ENCODE results near the gene REST. TPM values are rescaled to one million over a fixed set of nuclear protein-coding genes. Genes with fewer than 3 reads are reported as not detected.
"Not testable (repeated sequence)": the region's sequence is repeated elsewhere in the genome, so short reads cannot be mapped to it uniquely, and the experiment has no call there.

The REST gene, protein sequence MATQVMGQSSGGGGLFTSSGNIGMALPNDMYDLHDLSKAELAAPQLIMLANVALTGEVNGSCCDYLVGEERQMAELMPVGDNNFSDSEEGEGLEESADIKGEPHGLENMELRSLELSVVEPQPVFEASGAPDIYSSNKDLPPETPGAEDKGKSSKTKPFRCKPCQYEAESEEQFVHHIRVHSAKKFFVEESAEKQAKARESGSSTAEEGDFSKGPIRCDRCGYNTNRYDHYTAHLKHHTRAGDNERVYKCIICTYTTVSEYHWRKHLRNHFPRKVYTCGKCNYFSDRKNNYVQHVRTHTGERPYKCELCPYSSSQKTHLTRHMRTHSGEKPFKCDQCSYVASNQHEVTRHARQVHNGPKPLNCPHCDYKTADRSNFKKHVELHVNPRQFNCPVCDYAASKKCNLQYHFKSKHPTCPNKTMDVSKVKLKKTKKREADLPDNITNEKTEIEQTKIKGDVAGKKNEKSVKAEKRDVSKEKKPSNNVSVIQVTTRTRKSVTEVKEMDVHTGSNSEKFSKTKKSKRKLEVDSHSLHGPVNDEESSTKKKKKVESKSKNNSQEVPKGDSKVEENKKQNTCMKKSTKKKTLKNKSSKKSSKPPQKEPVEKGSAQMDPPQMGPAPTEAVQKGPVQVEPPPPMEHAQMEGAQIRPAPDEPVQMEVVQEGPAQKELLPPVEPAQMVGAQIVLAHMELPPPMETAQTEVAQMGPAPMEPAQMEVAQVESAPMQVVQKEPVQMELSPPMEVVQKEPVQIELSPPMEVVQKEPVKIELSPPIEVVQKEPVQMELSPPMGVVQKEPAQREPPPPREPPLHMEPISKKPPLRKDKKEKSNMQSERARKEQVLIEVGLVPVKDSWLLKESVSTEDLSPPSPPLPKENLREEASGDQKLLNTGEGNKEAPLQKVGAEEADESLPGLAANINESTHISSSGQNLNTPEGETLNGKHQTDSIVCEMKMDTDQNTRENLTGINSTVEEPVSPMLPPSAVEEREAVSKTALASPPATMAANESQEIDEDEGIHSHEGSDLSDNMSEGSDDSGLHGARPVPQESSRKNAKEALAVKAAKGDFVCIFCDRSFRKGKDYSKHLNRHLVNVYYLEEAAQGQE
- 19.4 and 21.2 TPM in 2 replicates for total RNA-seq (2014; rRNA removed; shearing (Covaris generic))
- 7.0 and 12.8 TPM in 2 replicates for polyA plus RNA-seq (2014; cell fraction: nucleus; rRNA removed)

DNA sequence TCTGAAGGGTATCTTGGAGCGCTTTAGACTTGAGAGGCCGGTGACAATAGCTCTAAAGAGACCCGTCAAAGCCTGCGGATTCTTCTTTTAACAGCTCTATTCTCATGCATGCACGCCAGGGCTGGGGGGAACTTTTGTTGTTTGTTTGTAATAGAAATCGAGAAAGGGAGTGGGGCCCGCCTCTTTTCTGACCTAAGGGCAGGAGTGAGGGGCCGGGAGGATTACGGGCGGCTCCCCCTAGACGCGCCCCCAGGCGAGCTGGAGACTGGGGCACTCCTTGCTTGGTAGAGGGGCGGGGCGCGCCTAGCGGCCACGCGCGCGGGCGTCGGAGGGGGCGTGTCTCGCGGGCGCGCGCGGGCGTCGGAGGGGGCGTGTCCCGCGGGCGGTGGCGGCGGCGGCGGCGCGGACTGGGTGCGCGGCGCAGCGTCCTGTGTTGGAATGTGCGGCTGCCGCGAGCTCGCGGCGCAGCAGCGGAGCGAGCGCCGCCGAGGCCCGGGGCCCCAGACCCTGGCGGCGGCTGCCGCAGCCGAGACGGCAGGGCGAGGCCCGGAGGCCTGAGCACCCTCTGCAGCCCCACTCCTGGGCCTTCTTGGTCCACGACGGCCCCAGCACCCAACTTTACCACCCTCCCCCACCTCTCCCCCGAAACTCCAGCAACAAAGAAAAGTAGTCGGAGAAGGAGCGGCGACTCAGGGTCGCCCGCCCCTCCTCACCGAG, at the start of gene REST:
Gene REST, plus strand, starts transcription at position 412 of the 717 bp plus-strand sequence. CDS start 2,739 bp downstream, outside the sequence.
- peak; percentile 45 for DNase-seq (ENCODE audit: extremely low read depth, low read depth)

DNA sequence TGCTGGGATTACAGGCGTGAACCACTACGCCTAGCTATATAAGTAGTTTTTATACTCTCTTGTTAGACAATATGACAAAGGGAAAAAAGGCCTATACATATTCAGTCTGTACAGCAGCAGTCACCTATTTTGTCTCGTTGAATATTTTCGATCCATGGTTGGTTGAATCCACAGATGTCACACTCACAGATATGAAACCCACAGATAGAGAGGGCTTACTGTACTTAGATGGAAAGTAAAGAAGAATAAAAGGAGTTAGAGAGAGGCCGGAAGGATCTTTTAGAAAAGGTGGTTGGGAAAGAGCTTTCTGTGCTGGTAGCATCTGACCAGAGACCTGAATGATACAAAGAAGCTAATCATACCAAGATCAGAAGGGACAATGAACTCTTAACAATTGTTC, 47.9 kb upstream of the REST start:
- DNase-seq (ENCODE audit: extremely low read depth, low read depth), result no peak

DNA sequence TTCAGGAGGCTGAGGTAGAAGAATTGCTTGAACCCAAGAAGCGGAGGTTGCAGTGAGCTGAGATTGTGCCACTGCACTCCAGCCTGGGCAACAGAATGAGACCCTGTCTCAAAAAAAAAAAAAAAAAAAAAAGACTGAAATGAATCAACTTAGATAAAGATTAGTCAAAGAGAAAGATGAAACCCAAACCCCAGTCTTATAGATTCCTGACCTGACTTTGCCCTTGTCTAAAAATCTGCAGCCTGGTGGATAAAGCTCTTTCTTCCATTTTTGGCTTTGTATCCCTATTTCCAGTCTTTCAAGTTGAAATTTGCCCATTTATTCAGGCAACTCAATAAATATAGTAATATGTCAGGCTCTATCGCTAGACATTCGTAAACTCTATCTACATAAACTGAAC, 46.9 kb upstream of the REST start:
- DNase-seq (ENCODE audit: extremely low read depth, low read depth), result no peak

GRCh38 chr4:56861360-56861759, 46.3 kb upstream of the REST start:
- no peak for DNase-seq (ENCODE audit: extremely low read depth, low read depth)

- no peak for DNase-seq (ENCODE audit: extremely low read depth, low read depth)
Observed at GRCh38 chr4:56863441-56864139, 44.1 kb upstream of the REST start.

- DNase-seq (ENCODE audit: extremely low read depth, low read depth), result no peak
Observed at GRCh38 chr4:56870946-56871345, 36.8 kb upstream of the REST start.

DNA sequence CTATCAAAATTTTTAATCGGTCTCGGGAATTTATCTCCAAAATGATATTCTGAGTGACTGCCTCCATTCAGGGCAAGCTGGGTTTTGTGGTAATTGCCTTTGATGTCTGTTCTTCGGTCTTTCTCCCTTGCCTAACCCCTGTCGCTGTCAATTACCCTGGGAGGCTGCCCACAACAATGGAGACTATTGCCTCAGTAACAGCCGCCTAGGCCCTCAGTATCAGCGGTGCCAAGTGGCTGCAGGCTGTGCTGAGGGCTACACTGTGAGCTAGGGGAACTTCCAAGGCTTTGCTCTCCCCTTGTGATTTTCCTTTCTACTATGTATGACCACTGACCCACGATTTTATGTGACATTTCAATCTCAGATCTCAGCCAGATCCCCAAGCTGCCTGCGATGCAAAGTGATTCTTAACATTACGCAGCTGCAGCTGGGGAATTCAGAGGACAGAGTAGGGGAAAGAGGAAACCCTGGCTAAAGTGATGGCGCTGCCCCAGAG, 36.3 kb upstream of the REST start:
- no peak for DNase-seq (ENCODE audit: extremely low read depth, low read depth)

DNA sequence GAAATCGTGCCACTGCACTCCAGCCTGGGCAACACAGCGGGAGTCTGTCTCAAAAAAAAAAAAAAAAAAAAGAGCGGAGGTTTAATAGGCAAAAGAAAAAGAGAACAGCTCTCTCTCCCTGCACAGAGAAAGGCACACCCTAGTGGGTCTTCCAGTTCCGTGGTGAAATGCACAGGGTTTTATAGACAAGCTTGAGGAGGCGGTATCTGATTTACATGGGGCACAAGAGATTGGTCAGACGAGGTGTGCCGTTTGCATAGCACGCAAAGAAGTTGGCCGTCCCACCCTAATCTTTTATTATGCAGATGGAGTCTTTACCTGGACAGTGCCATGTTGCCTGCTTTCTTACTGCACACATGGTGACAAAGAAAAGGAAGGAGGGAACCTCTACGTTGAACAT, 33.5 kb upstream of the REST start:
- DNase-seq (ENCODE audit: extremely low read depth, low read depth), result no peak

- DNase-seq (ENCODE audit: extremely low read depth, low read depth), result no peak
Observed at GRCh38 chr4:56874923-56875322, 32.8 kb upstream of the REST start.

- DNase-seq (ENCODE audit: extremely low read depth, low read depth), result no peak
Observed at GRCh38 chr4:56876264-56876663, 31.4 kb upstream of the REST start.

DNA sequence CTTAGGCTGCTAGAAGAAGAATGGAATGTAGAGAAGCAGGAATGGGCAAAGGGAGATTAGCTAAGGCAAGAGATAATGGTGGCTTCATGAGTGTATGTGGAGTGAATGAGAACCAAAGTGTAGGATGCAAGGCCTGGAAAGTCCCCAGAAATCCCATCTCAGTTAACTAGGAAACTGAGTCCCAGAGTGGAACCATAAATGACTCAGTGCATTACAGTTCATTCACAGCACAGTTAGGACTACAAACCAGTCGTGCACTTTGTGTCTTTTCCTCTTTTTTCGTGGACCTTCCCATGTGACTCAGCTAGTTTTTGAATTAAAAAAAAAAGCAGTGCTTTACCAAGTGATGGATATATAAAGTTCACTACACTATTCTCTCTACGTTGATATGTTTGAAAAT, 27.7 kb upstream of the REST start:
- DNase-seq (ENCODE audit: extremely low read depth, low read depth), result no peak

DNA sequence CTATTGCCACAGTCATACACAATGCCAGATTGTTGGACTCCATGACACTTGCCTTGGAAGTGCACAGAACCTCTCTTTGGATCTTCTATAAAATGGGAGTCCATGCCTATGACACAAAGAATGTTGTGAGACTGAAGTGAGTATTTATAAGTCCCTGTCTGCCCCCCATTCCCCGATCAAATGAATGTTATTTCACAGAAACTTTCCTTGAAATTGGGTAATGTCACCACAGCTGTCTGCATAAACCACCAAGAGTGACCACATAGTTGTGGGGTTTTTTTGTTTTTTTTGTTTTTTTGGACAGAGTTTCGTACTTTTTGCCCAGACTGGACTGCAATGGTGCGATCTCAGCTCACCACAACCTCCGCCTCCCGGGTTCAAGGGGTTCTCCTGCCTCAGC, 27.1 kb upstream of the REST start:
- DNase-seq (ENCODE audit: extremely low read depth, low read depth), result no peak

DNA sequence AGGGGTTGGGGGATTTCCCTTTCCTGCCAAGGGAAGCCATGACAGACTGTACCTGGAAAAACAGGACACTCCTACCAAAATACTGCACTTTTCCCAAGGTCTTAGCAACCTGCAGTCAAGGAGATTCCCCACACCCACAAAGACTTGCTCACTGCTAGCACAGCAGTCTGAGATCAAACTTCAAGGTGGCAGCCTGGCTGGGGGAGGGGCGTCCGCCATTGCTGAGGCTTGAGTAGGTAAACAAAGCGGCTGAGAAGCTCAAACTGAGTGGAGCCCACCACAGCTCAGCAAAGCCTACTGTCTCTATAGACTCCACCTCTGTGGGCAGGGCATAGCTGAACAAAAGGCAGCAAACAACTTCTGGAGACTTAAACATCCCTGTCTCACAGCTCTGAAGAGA, 23.2 kb upstream of the REST start:
- DNase-seq (ENCODE audit: extremely low read depth, low read depth), result not testable (repeated sequence)

DNA sequence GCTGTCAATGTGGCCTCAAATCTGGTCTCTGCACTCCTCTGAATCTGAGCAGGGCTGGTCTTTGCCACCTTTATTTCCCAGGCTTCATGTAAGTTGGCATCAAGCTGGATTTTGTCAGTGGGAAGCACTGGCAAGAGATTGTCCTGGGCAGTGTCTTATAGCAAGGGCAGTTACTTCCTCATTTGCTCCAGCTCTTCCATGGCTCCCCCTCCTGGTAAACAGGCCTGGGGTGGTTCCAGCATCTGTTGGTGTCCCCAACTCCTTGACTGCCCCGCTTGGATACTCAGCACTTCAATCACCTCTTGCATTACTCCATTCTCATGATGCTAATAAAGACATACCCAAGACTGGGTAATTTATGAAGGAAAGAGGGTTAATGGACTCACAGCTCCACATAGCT, 15.0 kb upstream of the REST start:
- DNase-seq (ENCODE audit: extremely low read depth, low read depth), result no peak

- DNase-seq (ENCODE audit: extremely low read depth, low read depth), result not testable (repeated sequence)
Observed at GRCh38 chr4:56897842-56898241, 9.9 kb upstream of the REST start.

- not testable (repeated sequence) for DNase-seq (ENCODE audit: extremely low read depth, low read depth)
Observed at GRCh38 chr4:56900186-56900585, 7.5 kb upstream of the REST start.

GRCh38 chr4:56902703-56903102, 5.0 kb upstream of the REST start:
- no peak for DNase-seq (ENCODE audit: extremely low read depth, low read depth)

GRCh38 chr4:56905796-56906195, 1.9 kb upstream of the REST start:
- no peak for DNase-seq (ENCODE audit: extremely low read depth, low read depth)

- no peak for DNase-seq (ENCODE audit: extremely low read depth, low read depth)
Observed at GRCh38 chr4:56906489-56907393, 959 bp upstream of the REST start.

All from NCI-H460 (cell line).